Hepatic stellate cell (primary cell): ENCODE results near the gene POLD4.

Experiments
- DNase-seq: peaks from one replicate; pipeline ENCODE4 v3.0.0; 2011; ENCODE audit warnings: low spot score

Gene POLD4

GRCh38 chr11:67301313-67301921 is 51.9 kb downstream of the POLD4 start:
- DNase-seq: no peak
